IMR-90 (cell line): Measurements from ENCODE around the gene CEBPG. TPM values are rescaled to one million over a fixed set of nuclear protein-coding genes. Genes with fewer than 3 reads are reported as not detected.

ENCODE experiments used
- ATAC-seq: fragments of 200-7000 bp; cut with Tn5 transposase; 2 replicates; pipeline ENCODE4 v1.9.1; 2020; ENCODE audit warnings: low read depth, mild to moderate bottlenecking, moderate library complexity
- BruUV-seq: library from RNA; stranded (reverse); fragments of 400-500 nt; replicated peaks from 2 replicates; lab custom pipeline; 2021; lab: Mats Ljungman, UMichigan
- CTCF ChIA-PET: fragments of 300-600 bp; formaldehyde crosslinking; extraction: SDS; loops from one replicate; lab custom pipeline; 2021; ENCODE audit warnings: antibody characterized with exemption; lab: Yijun Ruan, JAX
- POLR2A ChIA-PET: fragments of 300-600 bp; sonication (Branson Sonifier 250); formaldehyde crosslinking; loops from one replicate; lab custom pipeline; 2022; ENCODE audit warnings: antibody characterized with exemption; ENCODE audit not compliant: unreplicated experiment; lab: Charles Lee
- DNase-seq: peaks from one replicate; pipeline ENCODE4 v3.0.0; 2013
- H2AFZ ChIP-seq: replicated peaks from 2 replicates; pipeline ENCODE3; 2013; ENCODE audit warnings: low read length, mild to moderate bottlenecking; ENCODE audit not compliant: poor library complexity
- H2AK5ac ChIP-seq: 2 replicates; pipeline ENCODE4 v1.6.1; 2013; ENCODE audit warnings: low read depth, low read length, inconsistent platforms
- H2AK9ac ChIP-seq: replicated peaks from 2 replicates; pipeline ENCODE3; 2013; ENCODE audit warnings: mild to moderate bottlenecking, low read depth, low read length, moderate library complexity; ENCODE audit not compliant: poor library complexity
- H2BK120ac ChIP-seq: 2 replicates; pipeline ENCODE4 v1.6.1; 2013; ENCODE audit warnings: low read depth, low read length, inconsistent platforms
- H2BK15ac ChIP-seq: 3 replicates; pipeline ENCODE4 v1.6.1; 2013; ENCODE audit warnings: low read depth, low read length, inconsistent platforms
- H2BK20ac ChIP-seq: 2 replicates; pipeline ENCODE4 v1.6.1; 2013; ENCODE audit warnings: low read depth, mild to moderate bottlenecking, inconsistent platforms, low read length, moderate library complexity
- H2BK5ac ChIP-seq: 2 replicates; pipeline ENCODE4 v1.6.1; 2013; ENCODE audit warnings: mild to moderate bottlenecking, low read depth, low read length, inconsistent platforms; ENCODE audit not compliant: poor library complexity, severe bottlenecking
- H3K14ac ChIP-seq: replicated peaks from 2 replicates; pipeline ENCODE4 v1.6.1; 2013; ENCODE audit warnings: low read depth, low read length, inconsistent platforms
- H3K18ac ChIP-seq: 2 replicates; pipeline ENCODE4 v1.6.1; 2013; ENCODE audit warnings: low read depth, low read length, control low read depth
- H3K23ac ChIP-seq: 2 replicates; pipeline ENCODE4 v1.6.1; 2013; ENCODE audit warnings: low read depth, low read length, inconsistent platforms
- H3K27ac ChIP-seq: 2 replicates; pipeline ENCODE4 v1.5.1; 2013; ENCODE audit warnings: mild to moderate bottlenecking, control low read depth, low read length; ENCODE audit not compliant: insufficient read depth
- H3K27me3 ChIP-seq: 2 replicates; pipeline ENCODE4 v1.6.1; 2013; ENCODE audit warnings: low read length; ENCODE audit not compliant: control insufficient read depth, insufficient read depth
- H3K36me3 ChIP-seq: 2 replicates; pipeline ENCODE4 v1.6.1; 2013; ENCODE audit warnings: low read length, mixed read lengths; ENCODE audit not compliant: control insufficient read depth, insufficient read depth
- H3K4ac ChIP-seq: 2 replicates; pipeline ENCODE4 v1.6.1; 2013; ENCODE audit warnings: low read depth, low read length, inconsistent platforms
- H3K4me1 ChIP-seq: 2 replicates; pipeline ENCODE4 v1.6.1; 2013; ENCODE audit warnings: low read length, mixed read lengths; ENCODE audit not compliant: control insufficient read depth, insufficient read depth
- H3K4me2 ChIP-seq: 2 replicates; pipeline ENCODE4 v1.6.1; 2013; ENCODE audit warnings: low read depth, mild to moderate bottlenecking, control low read depth, low read length, moderate library complexity
- H3K4me3 ChIP-seq: 2 replicates; pipeline ENCODE4 v1.5.1; 2013; ENCODE audit warnings: low read depth, mild to moderate bottlenecking, control low read depth, low read length, moderate library complexity; ENCODE audit not compliant: insufficient read depth
- H3K56ac ChIP-seq: 2 replicates; pipeline ENCODE4 v1.6.1; 2013; ENCODE audit warnings: low read length, inconsistent platforms; ENCODE audit not compliant: insufficient read depth; ENCODE audit errors: extremely low read depth
- H3K79me1 ChIP-seq, 2 experiments: 2 replicates each; pipeline ENCODE4 v1.6.1; 2013; ENCODE audit warnings: low read length in 2 of 2, inconsistent platforms in 1 of 2, low read depth in 1 of 2
- H3K9ac ChIP-seq: 2 replicates; pipeline ENCODE4 v1.6.1; 2013; ENCODE audit warnings: low read depth, low read length, control low read depth
- H3K9me1 ChIP-seq: 2 replicates; pipeline ENCODE4 v1.6.1; 2013; ENCODE audit warnings: low read length, inconsistent platforms; ENCODE audit not compliant: insufficient read depth
- H3K9me3 ChIP-seq: 2 replicates; pipeline ENCODE4 v1.6.1; 2013; ENCODE audit warnings: low read length; ENCODE audit not compliant: control insufficient read depth, insufficient read depth
- H4K20me1 ChIP-seq: 2 replicates; pipeline ENCODE4 v1.6.1; 2013; ENCODE audit warnings: low read length, inconsistent platforms; ENCODE audit not compliant: insufficient read depth
- H4K5ac ChIP-seq: 2 replicates; pipeline ENCODE4 v1.6.1; 2013; ENCODE audit warnings: mild to moderate bottlenecking, low read depth, low read length, control low read depth
- H4K8ac ChIP-seq, 2 experiments: 2 replicates each; pipeline ENCODE4 v1.6.1; 2013; ENCODE audit warnings: low read depth in 2 of 2, low read length in 2 of 2, control low read depth in 1 of 2, inconsistent platforms in 1 of 2
- H4K91ac ChIP-seq: 2 replicates; pipeline ENCODE4 v1.6.1; 2013; ENCODE audit warnings: low read depth, low read length, inconsistent platforms; ENCODE audit not compliant: insufficient read depth
- BHLHE40 ChIP-seq: fragments of 150-350 bp; IDR thresholded peaks from 2 replicates; pipeline ENCODE4 v1.6.1; 2016; ENCODE audit warnings: mild to moderate bottlenecking, low read depth, low read length
- CEBPB ChIP-seq: IDR thresholded peaks from 2 replicates; pipeline ENCODE4 v1.6.1; 2012; ENCODE audit warnings: low read depth, low read length, improper control_type of control experiment
- ELK1 ChIP-seq: fragments of 150-350 bp; IDR thresholded peaks from 2 replicates; pipeline ENCODE4 v1.6.1; 2016; ENCODE audit warnings: low read depth, mild to moderate bottlenecking, low read length, moderate library complexity, borderline replicate concordance
- FOS ChIP-seq: fragments of 150-350 bp; IDR thresholded peaks from 2 replicates; pipeline ENCODE4 v1.6.1; 2016; ENCODE audit warnings: low read depth, low read length
- MAFK ChIP-seq: IDR thresholded peaks from 2 replicates; pipeline ENCODE4 v1.6.1; 2012; ENCODE audit warnings: low read depth, low read length, improper control_type of control experiment
- MAZ ChIP-seq: IDR thresholded peaks from 2 replicates; pipeline ENCODE4 v1.6.1; 2012; ENCODE audit warnings: low read depth, mild to moderate bottlenecking, low read length, improper control_type of control experiment, moderate library complexity, borderline replicate concordance
- MXI1 ChIP-seq: IDR thresholded peaks from 2 replicates; pipeline ENCODE4 v1.6.1; 2012; ENCODE audit warnings: low read depth, mild to moderate bottlenecking, low read length, moderate library complexity, borderline replicate concordance
- NFE2L2 ChIP-seq: fragments of 150-350 bp; IDR thresholded peaks from 2 replicates; pipeline ENCODE4 v1.6.1; 2016; ENCODE audit warnings: low read depth, mild to moderate bottlenecking, low read length
- POLR2A ChIP-seq: IDR thresholded peaks from 2 replicates; pipeline ENCODE4 v1.6.1; 2012; ENCODE audit warnings: mild to moderate bottlenecking, low read depth, low read length
- RCOR1 ChIP-seq: IDR thresholded peaks from 2 replicates; pipeline ENCODE4 v1.6.1; 2012; ENCODE audit warnings: mild to moderate bottlenecking, low read length, improper control_type of control experiment; ENCODE audit not compliant: insufficient replicate concordance
- RFX5 ChIP-seq: IDR thresholded peaks from 2 replicates; pipeline ENCODE4 v1.8.0; 2012; ENCODE audit warnings: low read depth, mild to moderate bottlenecking, low read length, moderate library complexity
- SMC3 ChIP-seq: fragments of 150-350 bp; IDR thresholded peaks from 2 replicates; pipeline ENCODE4 v1.6.1; 2016; ENCODE audit warnings: low read depth, mild to moderate bottlenecking, antibody characterized with exemption, low read length, moderate library complexity
- USF2 ChIP-seq: fragments of 150-350 bp; IDR thresholded peaks from 2 replicates; pipeline ENCODE4 v1.6.1; 2017; ENCODE audit warnings: mild to moderate bottlenecking, antibody characterized with exemption, low read length, low read depth
- WGBS, 2 experiments: methylation state at CpG; one replicate each; pipeline versions ENCODE4 v1.1.5 to v1.1.7; 2013; ENCODE audit warnings: missing lambda C conversion rate in 2 of 2; ENCODE audit not compliant: insufficient read length in 1 of 2; ENCODE audit errors: extremely low coverage in 2 of 2; 5-methylcytosine and 5-hydroxymethylcytosine counted together
- dilution Hi-C: fragments of 300-500 bp; cut with HindIII; formaldehyde crosslinking; loops from one replicate; pipeline ENCODE4 v1.14.3; 2018; ENCODE audit warnings: low sequenced_read_pairs; ENCODE audit not compliant: unreplicated experiment
- in situ Hi-C: fragments of 300-500 bp; cut with MboI; formaldehyde crosslinking; loops from 3 replicates; pipeline ENCODE4 v1.14.3; 2019; ENCODE audit warnings: low sequenced_read_pairs, inconsistent platforms, mixed read lengths
- intact Hi-C: fragments of 100-400 bp; cut with micrococcal nuclease; formaldehyde crosslinking; loops from 2 replicates; pipeline ENCODE4 v1.10.0; 2022
- polyA plus RNA-seq, 3 experiments: library from polyadenylated mRNA; depleted of rRNA; stranded (reverse); fragments of >200 nt; gene quantifications; 2 replicates each; pipeline ENCODE4 v1.2.3, GENCODE V29; 2012; ENCODE audit warnings: low replicate concordance in 1 of 3
- total RNA-seq: library from RNA; depleted of rRNA; stranded (reverse); fragments of >200 nt; gene quantifications from 2 replicates; pipeline ENCODE4 v1.2.3, GENCODE V29; 2012

CEBPG gene
- total and polyA plus RNA-seq, 2 of the 4 experiments (the other 2 are of a cell fraction): 9.2 to 14.3 TPM

DNA sequence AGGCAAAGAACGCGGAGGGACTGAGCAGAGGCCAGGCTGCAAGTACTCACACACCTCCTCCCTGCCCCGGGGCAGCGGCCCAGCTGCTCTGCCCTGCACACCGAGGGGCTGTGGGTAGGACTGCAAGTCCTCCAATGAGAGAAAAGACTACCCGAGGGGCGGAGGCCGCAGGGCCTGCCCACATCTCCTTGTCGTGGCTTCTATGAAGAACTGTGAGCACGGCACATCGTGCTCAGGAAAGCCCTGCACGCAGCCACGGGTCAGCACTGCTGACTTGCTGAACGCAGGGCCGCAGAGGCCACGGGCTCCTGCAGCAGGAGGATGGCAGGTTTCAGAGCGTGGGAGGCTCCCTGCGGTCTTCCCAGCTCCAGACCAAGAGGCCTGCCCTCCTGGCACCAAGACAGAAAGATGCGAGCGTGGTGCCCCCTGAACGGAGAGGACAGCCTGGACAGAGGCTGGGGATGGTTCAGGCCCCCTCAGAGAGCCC, 37.4 kb downstream of the CEBPG start:
- 83% methylated on average over 9 of the region's 21 CpGs; no CpG with 5 or more reads in 1 of the 2 experiments for WGBS, 2 experiments
- no peak overlapping the region for H4K8ac ChIP-seq
- no peak overlapping the region for H2BK120ac ChIP-seq
- no peak overlapping the region for H3K23ac ChIP-seq
- H3K36me3 ChIP-seq: no peaks in the 10 kb centered on the region
- H2BK15ac ChIP-seq: no peak overlapping the region
- no peaks in the 10 kb centered on the region for H3K27me3 ChIP-seq
- H3K18ac ChIP-seq: no peak overlapping the region
- in situ Hi-C loops (no loop called here), intact Hi-C loops (no loop called here), dilution Hi-C loops (no loop called here)
- no peak overlapping the region for H2AK5ac ChIP-seq
- no peak overlapping the region for H3K4ac ChIP-seq
- H3K27ac ChIP-seq: no peak overlapping the region
- H3K9ac ChIP-seq: no peak overlapping the region
- no peak overlapping the region for H3K14ac ChIP-seq
- no peak overlapping the region for H2AK9ac ChIP-seq
- no peak overlapping the region for H2BK5ac ChIP-seq
- no peak overlapping the region for H4K91ac ChIP-seq
- H4K5ac ChIP-seq: no peak overlapping the region
- BruUV-seq: no TSS peak
- no peak overlapping the region for H3K56ac ChIP-seq
- CTCF ChIA-PET: no interaction called here
- no peaks in the 10 kb centered on the region; the same call in 1 of the 2 replicates for H4K20me1 ChIP-seq
- ATAC-seq (no peak), DNase-seq (no peak)
- H3K4me2 ChIP-seq: no peak overlapping the region
- H2AFZ ChIP-seq: no peak overlapping the region
- no peaks in the 10 kb centered on the region for H3K79me1 ChIP-seq
- H3K4me3 ChIP-seq: no peak overlapping the region
- POLR2A ChIA-PET: no interaction called here
- H3K9me1 ChIP-seq: no peaks in the 10 kb centered on the region
- no peaks in the 10 kb centered on the region for H3K4me1 ChIP-seq
- no peak overlapping the region for H2BK20ac ChIP-seq
- no peak for TF ChIP-seq POLR2A
- no peak for TF ChIP-seq CEBPB
- TF ChIP-seq BHLHE40: no peak
- no peak for TF ChIP-seq MAFK
- TF ChIP-seq RFX5: no peak
- TF ChIP-seq USF2: no peak
- TF ChIP-seq NFE2L2: no peak
- no peak for TF ChIP-seq ELK1
- no peak for TF ChIP-seq MAZ
- TF ChIP-seq FOS: no peak
- no peak for TF ChIP-seq MXI1
- no peak for TF ChIP-seq RCOR1
- TF ChIP-seq SMC3: no peak
- no peaks in the 10 kb centered on the region for H3K9me3 ChIP-seq
